GM19324 (cell line): ENCODE measurements around the gene ZDHHC11.
"Not testable (repeated sequence)": the region's sequence is repeated elsewhere in the genome, so short reads cannot be mapped to it uniquely, and the experiment has no call there.

Experiments
- ATAC-seq: cut with Tn5 transposase; IDR thresholded peaks from one replicate; pipeline ENCODE4 v1.9.1; 2021; ENCODE audit warnings: mild to moderate bottlenecking, moderate library complexity; ENCODE audit not compliant: unreplicated experiment, low FRiP score

ZDHHC11 gene

GRCh38 chr5:845676-846601, 4.8 kb downstream of the ZDHHC11 start:
- not testable (repeated sequence) for ATAC-seq

DNA sequence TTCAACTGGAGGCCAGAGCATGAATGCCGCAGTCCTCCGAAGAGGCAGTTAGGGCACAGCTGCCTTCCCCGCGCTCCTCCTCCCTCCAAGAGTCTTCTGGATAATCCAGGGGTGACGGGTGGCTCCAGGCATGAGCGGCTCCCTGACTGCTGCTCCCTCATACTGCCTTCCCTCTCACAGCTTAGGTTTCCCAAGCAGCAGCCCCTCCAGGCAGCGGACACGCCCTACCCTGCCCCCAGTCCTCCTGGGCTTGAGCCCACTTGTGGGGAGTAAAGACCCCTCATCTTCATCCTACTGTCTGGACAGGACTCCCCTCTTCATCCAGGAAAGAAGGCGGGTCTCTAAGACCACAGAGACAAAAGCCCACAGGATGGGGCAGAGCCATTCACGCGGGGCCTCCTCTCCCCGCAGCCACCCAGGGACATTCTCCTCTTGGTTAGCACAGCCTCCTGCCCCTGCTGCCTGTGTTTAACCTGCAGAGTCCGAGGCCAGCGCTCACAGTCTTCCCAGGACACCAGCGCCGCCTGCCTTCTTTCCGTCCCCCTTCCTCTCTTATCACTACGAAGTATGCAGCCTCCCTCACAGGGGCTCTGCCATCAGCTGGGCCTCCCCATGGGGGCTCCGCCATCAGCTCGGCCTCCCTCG, 5.6 kb downstream of the ZDHHC11 start:
- ATAC-seq = not testable (repeated sequence)

GRCh38 chr5:844426-844825, 6.4 kb downstream of the ZDHHC11 start:
- ATAC-seq = not testable (repeated sequence)

DNA sequence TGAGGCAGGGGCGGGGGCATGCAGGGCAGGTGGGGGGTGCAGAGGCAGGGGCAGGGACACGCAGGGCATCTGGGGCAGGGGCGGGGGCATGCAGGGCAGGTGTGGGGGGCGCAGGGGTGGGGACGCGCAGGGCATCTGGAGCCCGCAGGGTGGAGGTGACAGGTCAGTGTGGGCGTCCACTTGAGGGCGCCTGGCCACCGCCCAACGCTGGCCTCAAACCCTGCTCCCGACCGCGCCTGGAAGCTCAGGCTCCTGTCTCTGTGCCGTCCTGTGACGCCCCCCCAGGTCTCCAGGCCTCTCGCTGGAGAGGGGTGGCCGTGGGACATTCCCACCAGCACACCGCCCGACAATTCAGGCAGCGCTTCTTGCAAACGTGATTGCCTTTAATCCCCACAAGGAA, 6.9 kb downstream of the ZDHHC11 start:
- not testable (repeated sequence) for ATAC-seq

DNA sequence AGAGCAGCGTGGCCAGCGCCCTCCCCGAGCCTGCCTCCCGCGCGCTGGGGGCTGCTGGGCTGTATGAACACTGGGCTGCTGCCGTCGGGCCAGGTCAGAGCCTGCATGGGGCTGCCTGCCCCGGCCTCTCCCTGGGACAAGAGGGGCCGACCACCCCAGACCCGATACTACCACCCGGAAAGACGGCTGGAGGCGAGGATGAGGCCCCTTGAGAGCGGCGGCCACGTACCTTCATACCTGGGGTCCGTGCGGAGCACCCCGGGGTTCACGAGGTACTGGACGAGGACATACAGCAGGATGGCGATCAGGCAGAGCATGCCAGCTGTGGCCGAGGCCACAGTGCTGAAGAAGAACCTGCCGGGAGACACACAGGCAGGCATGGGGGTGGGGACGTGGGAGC, 7.4 kb downstream of the ZDHHC11 start:
- ATAC-seq = not testable (repeated sequence)

- not testable (repeated sequence) for ATAC-seq
Measured at GRCh38 chr5:842402-843221, 8.2 kb downstream of the ZDHHC11 start.

DNA sequence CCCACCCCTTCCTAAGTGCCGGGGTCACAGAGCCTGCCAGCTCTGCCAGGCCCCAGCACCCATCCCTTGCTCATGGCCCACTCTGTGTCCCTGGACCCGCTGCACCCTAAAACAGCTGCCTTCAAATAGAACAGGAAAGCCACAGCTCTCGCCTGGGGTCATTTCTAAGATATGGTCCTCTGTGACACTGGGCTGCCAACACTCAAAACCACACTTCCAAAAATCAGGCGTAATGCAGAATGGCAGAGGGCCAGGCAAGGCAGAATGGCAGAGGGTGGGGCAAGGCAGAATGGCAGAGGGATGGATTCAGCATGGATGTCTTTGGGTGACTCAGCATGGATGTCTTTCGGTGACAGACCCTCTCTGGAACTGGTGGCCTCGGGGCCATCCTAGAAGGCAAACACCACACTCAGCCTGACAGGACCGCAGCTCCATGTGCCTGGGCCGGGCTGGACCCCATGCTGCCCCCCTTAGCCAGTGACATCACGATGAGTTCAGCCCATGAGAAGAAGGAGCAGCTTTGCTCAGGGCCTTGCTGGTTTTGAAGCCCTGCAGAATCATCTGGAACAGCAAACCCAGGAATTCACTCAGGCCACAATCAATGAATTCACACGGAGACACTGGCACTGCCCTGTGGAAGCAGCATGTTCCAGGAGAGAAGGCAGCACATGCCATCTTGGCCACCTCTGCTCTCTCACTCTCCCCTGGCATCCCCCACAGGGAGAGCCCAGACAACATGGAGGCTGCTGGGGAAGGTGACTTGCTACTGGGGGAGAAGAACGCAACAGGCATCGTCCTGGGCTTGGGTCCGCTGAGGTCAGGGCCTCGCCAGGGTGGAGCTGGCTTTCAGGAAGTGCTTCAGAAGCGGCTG, 9.0 kb downstream of the ZDHHC11 start:
- not testable (repeated sequence) for ATAC-seq

DNA sequence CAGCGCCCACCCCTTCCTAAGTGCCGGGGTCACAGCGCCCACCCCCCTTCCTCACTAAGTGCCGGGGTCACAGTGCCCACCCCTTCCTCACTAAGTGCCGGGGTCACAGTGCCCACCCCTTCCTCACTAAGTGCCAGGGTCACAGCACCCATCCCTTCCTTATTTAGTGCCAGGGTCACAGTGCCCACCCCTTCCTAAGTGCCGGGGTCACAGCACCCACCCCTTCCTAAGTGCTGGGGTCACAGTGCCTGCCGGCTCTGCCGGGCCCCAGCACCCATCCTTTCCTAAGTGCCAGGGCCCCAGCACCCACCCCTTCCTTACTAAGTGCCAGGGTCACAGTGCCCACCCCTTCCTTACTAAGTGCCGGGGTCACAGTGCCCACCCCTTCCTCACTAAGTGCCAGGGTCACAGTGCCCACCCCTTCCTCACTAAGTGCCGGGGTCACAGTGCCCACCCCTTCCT, 9.8 kb downstream of the ZDHHC11 start:
- ATAC-seq = not testable (repeated sequence)

DNA sequence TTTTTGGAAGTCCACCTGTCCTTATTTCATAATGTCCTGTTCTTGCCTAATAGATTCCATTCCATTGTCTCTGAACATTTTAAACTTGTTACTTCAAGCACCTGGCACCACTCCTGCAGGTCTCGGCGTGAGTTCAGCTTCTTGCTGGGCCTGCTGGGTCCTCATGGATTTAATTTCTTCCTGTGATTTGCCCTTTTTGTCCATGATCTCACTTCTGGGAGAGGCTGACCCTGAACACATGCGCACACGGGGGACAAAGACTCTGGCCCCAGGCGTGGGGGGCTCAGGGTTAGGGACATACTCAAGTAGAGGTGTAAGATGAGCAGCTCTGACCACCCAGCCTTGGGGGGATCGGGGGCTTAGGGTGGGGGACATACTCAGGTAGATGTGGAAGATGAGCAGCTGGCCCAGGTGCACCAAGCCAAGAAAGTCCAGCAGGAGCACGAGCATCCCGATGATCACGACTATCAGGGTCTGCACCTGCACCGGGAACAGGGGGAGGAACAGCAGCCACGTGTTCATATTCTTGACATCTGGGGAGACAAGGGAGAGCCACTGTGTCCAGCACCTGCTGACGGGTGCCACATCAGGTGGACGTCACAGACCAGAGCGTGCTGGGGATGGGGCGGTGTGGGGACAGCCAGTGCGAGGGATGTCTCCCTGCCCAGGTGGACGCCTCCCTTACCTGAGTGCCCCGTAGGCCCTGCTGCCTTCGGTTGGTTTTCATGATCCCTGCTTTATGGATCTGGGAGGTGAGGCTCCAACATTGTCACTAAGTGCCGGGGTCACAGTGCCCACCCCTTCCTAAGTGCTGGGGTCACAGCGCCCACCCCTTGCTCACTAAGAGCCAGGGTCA, 10.4 kb downstream of the ZDHHC11 start:
- not testable (repeated sequence) for ATAC-seq

GRCh38 chr5:838431-838851, 12.3 kb downstream of the ZDHHC11 start:
- ATAC-seq = not testable (repeated sequence)

DNA sequence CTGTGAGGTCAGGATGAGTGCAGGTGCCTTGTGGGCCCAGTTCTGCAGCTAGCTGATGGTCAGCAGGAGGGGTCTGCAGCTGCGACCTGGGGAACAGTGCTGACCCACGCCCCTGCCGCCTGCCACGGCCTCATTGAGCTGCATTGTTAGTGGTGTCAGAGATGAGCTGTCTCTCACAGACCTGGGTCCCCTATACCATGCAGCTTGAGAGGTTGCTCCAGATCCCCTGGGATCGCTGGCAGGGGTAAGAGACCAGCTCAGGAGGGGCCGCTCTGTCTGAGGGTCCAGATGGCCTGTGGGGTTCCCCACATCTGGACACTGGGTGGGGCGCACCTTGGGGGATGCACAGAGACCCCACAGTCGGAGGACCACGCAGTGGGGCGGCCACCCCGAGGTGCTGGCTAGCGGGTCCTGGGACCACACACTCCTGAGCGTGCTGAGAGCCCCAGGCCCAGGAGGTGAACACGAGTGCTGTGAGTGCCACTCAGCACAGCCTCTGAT, 13.1 kb downstream of the ZDHHC11 start:
- ATAC-seq = not testable (repeated sequence)

- not testable (repeated sequence) for ATAC-seq
Measured at GRCh38 chr5:835933-836612, 14.7 kb downstream of the ZDHHC11 start.

DNA sequence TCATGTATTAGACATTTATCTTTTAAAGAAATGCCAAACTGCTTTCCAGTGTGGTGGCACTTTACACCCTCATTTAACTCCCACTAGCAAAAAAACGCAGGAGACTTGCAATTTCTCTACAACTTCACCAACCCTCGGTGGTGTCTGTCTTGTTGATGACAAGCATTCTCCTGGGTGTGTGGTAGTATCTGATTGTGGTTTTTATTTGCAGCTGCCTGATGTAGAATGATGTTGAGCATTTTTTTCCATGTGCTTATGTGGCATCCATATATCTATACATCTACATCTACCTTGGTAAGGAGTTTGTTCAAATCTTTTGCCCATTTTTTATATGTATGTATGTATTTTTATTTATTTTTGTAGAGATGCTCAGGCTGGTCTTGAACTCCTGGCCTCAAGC, 16.8 kb downstream of the ZDHHC11 start:
- ATAC-seq = not testable (repeated sequence)

DNA sequence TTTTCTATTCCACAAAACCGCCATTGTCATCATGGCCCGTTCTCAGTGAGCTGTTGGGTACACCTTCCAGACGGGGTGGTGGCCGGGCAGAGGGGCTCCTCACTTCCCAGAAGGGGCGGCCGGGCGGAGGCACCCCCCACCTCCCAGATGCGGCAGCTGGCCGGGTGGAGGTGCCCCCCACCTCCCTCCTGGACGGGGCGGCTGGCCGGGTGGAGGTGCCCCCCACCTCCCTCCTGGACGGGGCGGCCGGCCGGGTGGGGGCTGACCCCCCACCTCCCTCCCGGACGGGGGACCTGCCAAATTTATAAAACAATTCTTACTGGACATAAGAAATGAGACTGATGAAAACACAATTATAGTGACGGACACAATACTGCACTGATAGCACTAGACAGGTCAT, 22.6 kb downstream of the ZDHHC11 start:
- ATAC-seq = not testable (repeated sequence)

GRCh38 chr5:825544-825943, 25.2 kb downstream of the ZDHHC11 start:
- not testable (repeated sequence) for ATAC-seq

DNA sequence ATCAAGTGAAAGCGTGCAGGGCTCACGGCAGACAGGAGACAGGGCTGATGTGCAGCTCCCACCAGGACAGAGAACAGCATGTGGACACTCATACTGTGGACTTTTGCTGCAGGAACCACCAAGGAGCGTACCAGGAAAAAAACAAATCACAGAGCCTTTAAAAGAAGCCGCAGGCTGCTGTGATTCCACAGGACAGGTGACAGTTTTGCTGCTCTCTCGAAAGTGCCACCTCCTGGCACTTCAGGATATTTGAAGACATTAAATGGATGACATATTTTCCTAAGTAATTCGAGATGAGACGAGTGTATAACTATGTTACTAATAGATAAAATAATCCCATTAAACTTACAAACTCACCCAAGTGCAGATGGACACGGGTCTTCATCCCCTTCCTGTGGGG, 29.3 kb downstream of the ZDHHC11 start:
- ATAC-seq = no peak

- no peak for ATAC-seq
Measured at GRCh38 chr5:820245-820644, 30.5 kb downstream of the ZDHHC11 start.

- no peak for ATAC-seq
Measured at GRCh38 chr5:819078-819477, 31.7 kb downstream of the ZDHHC11 start.
